ENCODE data around the gene SPCS1.

GRCh38 chr3:52682016-52682415, 23.9 kb upstream of the SPCS1 start:
- peak; percentile 43 for TF ChIP-seq CTCF (IDR thresholded peaks at IDR 0.05)
- TF ChIP-seq, protein P1, sequence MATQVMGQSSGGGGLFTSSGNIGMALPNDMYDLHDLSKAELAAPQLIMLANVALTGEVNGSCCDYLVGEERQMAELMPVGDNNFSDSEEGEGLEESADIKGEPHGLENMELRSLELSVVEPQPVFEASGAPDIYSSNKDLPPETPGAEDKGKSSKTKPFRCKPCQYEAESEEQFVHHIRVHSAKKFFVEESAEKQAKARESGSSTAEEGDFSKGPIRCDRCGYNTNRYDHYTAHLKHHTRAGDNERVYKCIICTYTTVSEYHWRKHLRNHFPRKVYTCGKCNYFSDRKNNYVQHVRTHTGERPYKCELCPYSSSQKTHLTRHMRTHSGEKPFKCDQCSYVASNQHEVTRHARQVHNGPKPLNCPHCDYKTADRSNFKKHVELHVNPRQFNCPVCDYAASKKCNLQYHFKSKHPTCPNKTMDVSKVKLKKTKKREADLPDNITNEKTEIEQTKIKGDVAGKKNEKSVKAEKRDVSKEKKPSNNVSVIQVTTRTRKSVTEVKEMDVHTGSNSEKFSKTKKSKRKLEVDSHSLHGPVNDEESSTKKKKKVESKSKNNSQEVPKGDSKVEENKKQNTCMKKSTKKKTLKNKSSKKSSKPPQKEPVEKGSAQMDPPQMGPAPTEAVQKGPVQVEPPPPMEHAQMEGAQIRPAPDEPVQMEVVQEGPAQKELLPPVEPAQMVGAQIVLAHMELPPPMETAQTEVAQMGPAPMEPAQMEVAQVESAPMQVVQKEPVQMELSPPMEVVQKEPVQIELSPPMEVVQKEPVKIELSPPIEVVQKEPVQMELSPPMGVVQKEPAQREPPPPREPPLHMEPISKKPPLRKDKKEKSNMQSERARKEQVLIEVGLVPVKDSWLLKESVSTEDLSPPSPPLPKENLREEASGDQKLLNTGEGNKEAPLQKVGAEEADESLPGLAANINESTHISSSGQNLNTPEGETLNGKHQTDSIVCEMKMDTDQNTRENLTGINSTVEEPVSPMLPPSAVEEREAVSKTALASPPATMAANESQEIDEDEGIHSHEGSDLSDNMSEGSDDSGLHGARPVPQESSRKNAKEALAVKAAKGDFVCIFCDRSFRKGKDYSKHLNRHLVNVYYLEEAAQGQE (IDR thresholded peaks at IDR 0.05; ENCODE audit: insufficient read depth in 1 of 2, low read depth in 2 of 2, low read length in 1 of 2), result no peak
